Measurements from ENCODE around the gene NIFK.
"Not testable (repeated sequence)": the region's sequence is repeated elsewhere in the genome, so short reads cannot be mapped to it uniquely, and the experiment has no call there.

Gene NIFK

GRCh38 chr2:121736462-121737336 is at the start of gene NIFK:
NIFK (minus strand) TSS chr2:121736875; CDS start chr2:121736850, 25 bp downstream.
- DNase-seq, result peak; percentile 91

DNA sequence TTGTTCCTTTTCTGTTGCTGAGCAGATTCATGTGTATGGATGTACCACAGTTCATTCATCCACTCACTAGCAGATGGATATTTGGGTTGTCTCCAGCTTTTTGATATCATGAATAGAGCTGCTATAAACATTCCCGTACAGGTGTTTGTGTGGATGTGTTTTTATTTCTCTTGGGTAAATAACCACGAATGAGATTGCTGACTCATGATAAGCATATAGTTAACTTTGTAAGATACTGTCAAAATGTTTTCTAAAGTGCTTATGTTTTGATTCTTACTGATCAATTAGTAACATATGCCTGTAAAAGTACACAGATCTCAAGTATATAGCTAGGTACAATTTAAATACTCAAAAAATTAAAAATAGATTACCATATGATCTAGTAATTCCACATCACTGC is 46.5 kb upstream of the NIFK start:
- DNase-seq, result no peak

- no peak for DNase-seq
Measured at GRCh38 chr2:121778741-121779487, 42.2 kb upstream of the NIFK start.

GRCh38 chr2:121777699-121778058 is 41.0 kb upstream of the NIFK start:
- no peak for DNase-seq

DNA sequence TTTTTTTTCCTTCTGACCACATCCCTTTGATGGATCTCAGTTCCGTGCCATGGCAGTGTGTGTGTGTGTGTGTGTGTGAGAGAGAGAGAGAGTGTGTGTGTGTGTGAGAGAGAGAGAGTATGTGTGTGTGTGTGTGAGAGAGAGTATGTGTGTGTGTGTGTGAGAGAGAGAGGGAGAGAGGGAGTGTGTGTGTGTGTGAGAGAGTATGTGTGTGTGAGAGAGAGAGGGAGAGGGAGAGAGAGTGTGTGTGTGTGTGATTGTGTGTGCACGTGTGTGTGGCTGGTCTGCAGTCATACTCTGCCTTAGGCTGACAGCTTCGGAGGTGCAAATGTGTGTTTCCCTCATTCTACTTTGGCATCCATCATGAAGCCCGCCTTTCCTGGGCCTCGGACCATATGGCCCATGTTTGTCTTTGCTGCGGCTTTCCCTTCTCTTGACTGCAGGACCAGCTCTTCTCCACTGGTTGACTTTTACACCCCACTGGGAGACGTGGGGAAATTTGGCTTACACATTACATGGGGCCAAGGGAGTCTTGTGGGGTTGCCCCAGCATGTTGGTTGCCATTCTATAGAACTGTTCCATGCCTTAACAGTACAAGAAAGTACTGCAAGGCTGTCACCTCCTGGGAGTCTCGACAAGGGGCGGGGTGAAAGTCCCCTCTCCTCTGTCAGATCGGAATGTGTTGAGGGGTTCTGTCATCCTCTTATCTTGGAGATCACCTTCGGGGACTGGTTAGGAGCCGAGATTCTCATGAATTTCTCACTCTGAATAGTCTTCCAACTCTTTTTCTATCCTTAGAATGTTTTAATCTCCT is 40.4 kb upstream of the NIFK start:
- DNase-seq, result no peak

DNA sequence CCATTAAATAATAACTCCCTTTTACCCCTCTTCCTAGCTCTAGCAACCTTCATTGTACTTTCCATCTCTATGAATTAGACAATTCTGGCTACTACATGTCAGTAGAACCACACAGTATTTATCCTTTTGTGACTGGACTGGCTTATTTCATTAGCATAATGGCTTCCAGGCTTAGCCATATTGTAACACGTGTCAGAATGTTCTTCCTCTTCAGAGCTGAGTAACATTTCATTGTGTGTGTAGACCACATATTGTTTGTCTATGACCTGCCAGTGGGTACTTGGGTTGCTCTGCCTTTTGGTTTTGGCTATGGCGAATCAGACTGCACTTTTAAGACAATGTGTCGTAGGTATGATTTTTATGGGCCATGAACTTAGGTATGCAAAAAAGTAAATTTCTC is 39.7 kb upstream of the NIFK start:
- DNase-seq, result no peak

- no peak for DNase-seq
Measured at GRCh38 chr2:121774235-121774634, 37.6 kb upstream of the NIFK start.

DNA sequence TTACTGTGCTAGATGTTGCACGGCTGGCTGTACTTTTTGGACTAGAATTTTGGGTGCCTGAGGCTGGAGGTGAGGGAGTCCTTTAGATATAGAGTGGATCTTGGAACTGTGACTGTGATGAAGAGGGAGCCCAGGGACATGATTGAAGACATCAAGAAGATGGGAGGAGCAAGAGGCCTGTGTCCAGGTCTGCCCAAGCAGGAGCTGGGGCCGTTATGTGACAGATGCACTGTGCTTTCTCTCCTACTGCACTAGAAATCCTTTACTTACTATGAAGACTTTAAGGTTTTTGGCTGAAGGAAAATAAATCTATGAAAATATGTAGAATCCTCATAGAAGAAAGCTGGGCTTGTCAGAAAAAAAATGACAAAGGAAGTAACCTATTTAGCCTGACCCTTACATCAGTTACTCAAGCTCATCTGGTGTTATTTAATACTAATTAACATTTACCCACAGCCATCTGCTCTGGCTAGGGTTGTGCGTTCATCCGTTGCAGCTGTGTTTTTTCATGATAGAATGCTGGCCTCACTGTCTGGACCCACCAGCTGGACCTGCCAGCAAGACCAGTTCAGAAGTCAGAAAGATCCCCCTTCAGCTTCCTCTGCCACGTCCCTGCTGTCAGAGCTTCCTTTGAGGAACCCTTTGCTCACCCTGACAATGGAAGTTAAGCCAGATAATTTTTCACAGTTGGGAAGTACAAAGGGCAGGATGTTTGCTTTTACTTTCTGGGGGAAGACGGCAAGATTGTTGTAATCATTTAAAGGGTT is 35.5 kb upstream of the NIFK start:
- peak; percentile 28 for DNase-seq

DNA sequence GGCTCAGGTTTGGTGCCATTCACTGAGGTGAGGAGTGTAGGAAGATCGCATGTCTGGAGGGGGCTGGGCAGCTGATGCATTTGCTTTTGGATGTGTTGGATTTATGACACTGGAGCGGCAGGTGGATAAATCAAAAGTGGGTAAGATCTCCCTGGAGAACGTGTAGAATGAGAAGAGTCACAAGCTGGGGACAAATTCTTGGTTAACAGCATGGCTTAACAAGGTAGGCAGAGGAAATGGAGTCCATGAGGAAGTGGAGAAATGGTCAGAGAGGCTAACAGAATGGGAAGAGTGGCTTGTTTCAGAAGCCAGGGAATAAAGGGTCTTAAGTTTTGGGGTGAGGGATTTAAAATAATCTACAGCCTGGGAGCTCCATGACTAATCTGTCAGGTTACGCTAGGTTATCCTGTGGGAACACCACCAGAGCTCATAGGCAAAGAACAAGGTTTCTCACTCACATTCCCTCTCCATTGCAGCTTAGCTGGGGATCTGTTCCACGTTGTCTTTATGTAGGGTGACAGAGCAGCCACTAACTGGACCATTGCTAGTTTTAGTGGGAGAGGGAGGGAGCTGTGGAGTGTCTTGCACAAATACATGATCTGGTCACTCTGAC is 31.6 kb upstream of the NIFK start:
- DNase-seq, result no peak

DNA sequence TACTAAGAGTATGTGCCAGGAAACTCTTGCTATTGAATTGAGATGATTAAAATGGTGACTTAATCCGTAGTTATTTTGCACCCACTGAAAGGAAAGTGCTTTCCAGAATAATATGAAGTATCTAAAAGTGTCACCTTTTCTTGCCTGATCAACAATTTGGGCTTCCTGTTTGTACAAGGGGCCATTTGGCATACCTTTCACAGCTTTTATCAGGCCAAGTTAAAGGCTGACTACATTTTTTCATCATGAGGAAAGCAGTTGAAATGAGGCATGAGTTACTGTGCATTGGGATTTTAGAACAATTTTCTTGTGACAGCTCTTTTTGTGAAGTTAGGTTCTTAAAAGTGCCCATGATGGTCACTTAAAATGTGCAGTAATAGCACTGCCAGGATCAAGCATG is 29.9 kb upstream of the NIFK start:
- no peak for DNase-seq

DNA sequence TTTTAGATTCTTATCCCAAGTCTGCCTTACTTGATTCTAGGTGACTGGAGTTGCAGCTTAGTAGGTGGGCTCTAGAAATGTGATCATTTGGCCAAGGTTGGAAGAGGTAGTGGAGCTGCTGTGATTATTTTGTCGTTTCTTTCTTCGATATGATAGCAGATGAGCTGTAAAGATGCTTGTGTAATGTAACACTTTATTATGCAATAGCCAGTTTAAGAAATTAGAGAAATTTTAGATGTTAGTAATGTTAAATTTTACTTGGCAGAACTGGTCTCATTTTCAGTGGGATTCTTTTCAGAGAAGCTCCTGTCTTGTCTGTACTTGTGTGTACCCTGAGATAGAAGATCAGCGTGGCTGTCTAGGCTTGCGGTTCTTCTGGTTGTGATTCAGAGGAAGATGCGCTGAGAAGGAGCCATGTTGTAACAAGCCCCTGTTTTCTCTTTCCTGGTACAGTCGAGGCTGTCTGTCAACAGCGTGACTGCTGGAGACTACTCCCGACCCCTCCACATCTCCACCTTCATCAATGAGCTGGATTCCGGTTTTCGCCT is 28.1 kb upstream of the NIFK start:
- no peak for DNase-seq

GRCh38 chr2:121755237-121756111 is 18.8 kb upstream of the NIFK start, which contains the start of gene TSN:
TSN (plus strand) TSS chr2:121755651; CDS start chr2:121755780, 129 bp downstream.
- DNase-seq, result peak; percentile 93

DNA sequence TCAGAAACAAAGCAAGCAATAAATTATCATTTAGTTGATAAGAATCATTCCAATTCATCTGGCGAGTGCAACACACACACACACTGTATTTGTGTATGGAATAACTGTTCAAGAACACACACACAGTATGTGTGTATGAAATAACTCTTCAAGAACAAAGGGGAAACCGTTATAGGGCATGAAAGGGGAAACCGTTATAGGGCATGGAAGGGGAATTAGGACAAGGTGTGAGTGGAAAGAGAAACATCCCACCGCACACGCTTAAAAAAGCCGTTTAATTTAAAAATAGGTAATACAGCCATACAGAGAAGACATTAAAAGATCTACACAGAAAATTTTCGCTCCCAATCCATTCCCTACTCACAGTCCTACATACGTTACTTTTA is 18.2 kb upstream of the NIFK start:
- DNase-seq, result no peak

- DNase-seq, result peak; percentile 12
Measured at GRCh38 chr2:121748202-121748601, 11.5 kb upstream of the NIFK start.

DNA sequence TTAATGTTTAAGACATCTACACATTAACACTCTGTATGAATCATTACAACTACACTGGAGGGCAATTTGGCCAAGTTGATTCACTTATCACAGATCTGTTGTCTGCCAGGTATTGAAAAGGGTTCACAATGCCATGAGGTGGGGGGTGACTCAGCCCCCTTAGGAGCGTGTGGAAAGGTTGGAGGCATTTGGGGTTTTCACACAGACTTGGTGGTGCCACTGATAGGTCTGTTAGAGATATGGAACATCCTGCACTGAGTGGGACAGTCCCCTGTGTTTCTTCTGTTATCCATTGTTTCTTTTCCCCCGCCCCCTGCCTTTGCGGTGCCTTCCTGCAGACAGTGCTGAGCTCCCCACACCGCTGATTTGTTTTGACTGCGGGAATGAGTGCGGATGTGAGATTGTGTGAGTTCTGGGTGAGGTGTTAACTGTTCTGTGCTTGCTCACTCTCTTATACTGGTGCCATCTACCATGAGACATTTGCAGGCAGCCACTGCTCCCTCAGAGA is 9.4 kb upstream of the NIFK start:
- no peak for DNase-seq

DNA sequence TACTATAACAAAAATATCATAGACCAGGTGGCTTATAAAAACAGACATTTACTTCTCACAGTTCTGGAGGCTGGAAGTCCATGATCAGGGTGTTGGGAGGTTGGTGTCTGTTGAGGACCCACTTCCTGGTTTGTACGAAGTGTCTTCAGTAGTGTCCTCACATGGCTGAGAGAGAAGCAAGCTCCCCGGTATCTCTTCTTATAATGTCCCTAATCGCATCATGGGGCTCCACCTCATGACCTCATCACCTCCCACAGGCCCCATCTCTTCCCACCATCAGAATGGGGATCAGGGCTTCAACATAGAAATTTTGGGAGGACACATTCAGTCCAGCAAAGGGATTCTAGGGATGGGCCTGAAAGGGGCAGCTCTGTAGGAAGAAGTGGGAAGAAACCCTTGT is 4.8 kb upstream of the NIFK start:
- no peak for DNase-seq

DNA sequence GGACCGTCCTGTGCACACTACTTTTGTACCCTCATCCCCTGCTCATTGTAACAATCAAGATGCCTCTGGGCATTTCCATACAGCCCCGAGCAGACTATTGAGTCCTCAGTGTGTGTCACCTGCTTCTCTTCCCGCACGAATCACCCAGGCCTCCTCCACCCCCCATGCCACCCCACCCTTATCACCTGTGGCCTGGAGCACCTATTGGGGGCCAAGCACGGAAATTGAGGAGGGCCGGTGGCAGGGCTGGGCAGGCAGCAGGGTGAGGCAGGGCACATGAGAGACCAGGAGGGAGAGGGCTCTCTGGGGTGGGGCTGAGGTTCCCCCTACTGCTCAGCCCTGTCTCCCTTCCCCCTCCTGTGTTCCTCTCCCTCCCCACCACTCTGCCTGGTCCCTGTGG is 4.3 kb upstream of the NIFK start:
- DNase-seq, result no peak

GRCh38 chr2:121736140-121736461 is 574 bp downstream of the NIFK start:
- no peak for DNase-seq

- DNase-seq, result peak; percentile 48
Measured at GRCh38 chr2:121735518-121736074, 1.1 kb downstream of the NIFK start.

GRCh38 chr2:121734544-121734943 is 2.1 kb downstream of the NIFK start:
- not testable (repeated sequence) for DNase-seq

Measured in NCI-H526 treated with DMSO at 0.1 percent for 48 hours (cell line).